Liver (tissue), 9 donors: ENCODE data around the gene ZNF470. TPM values are rescaled to one million over a fixed set of nuclear protein-coding genes. Genes with fewer than 3 reads are reported as not detected.

Experiments
- DNase-seq: peaks from one replicate; pipeline ENCODE4 v3.0.0-alpha.2; 2017; ENCODE audit warnings: low spot score
- H3K27ac ChIP-seq, 2 donors: one replicate each; pipeline ENCODE4 v1.7.0; 2013; ENCODE audit warnings: inconsistent platforms in 2 of 2, low read length in 2 of 2, control low read depth in 1 of 2, low read depth in 1 of 2, mild to moderate bottlenecking in 1 of 2
- H3K27me3 ChIP-seq, 4 donors: one replicate each; pipeline versions ENCODE4 v1.6.1 to v1.7.0; 2013; ENCODE audit warnings: low read length in 3 of 4, inconsistent platforms in 1 of 4, mild to moderate bottlenecking in 1 of 4, moderate library complexity in 1 of 4; ENCODE audit not compliant: control insufficient read depth in 4 of 4, insufficient read depth in 4 of 4
- H3K36me3 ChIP-seq, 4 donors: one replicate each; pipeline versions ENCODE4 v1.6.1 to v1.7.0; 2013; ENCODE audit warnings: low read length in 3 of 4, mild to moderate bottlenecking in 3 of 4, low read depth in 1 of 4, moderate library complexity in 1 of 4; ENCODE audit not compliant: control insufficient read depth in 4 of 4, insufficient read depth in 3 of 4
- H3K4me1 ChIP-seq, 4 donors: one replicate each; pipeline versions ENCODE4 v1.6.1 to v1.7.0; 2013; ENCODE audit warnings: low read length in 3 of 4, mild to moderate bottlenecking in 3 of 4, moderate library complexity in 1 of 4; ENCODE audit not compliant: control insufficient read depth in 4 of 4, insufficient read depth in 4 of 4
- H3K4me3 ChIP-seq, 3 donors: one replicate each; pipeline versions ENCODE4 v1.6.1 to v1.7.0; 2013; ENCODE audit warnings: low read length in 3 of 3, control low read depth in 1 of 3, low read depth in 1 of 3, mild to moderate bottlenecking in 1 of 3
- H3K9ac ChIP-seq, 2 donors: one replicate each; pipeline ENCODE4 v1.7.0; 2013; ENCODE audit warnings: low read length in 2 of 2, mild to moderate bottlenecking in 2 of 2, moderate library complexity in 2 of 2, control low read depth in 1 of 2, low read depth in 1 of 2
- H3K9me3 ChIP-seq, 4 donors: one replicate each; pipeline versions ENCODE4 v1.6.1 to v1.7.0; 2013; ENCODE audit warnings: low read length in 3 of 4; ENCODE audit not compliant: control insufficient read depth in 4 of 4
- ATF3 ChIP-seq: IDR thresholded peaks from 2 replicates; pipeline ENCODE4 v1.6.1; 2016; ENCODE audit warnings: antibody characterized with exemption
- CTCF ChIP-seq: fragments of 150-350 bp; IDR thresholded peaks from 2 replicates; pipeline ENCODE4 v1.5.1; 2017; ENCODE audit warnings: improper control_type of control experiment, low read depth, low read length; ENCODE audit not compliant: missing input control
- FOXA1 ChIP-seq: IDR thresholded peaks from 2 replicates; pipeline ENCODE4 v1.6.1; 2016; ENCODE audit warnings: antibody characterized with exemption
- FOXA2 ChIP-seq: IDR thresholded peaks from 2 replicates; pipeline ENCODE4 v1.6.1; 2016; ENCODE audit warnings: antibody characterized with exemption
- GABPA ChIP-seq, 2 donors: IDR thresholded peaks in 1 of 2; conservative IDR thresholded peaks in 1 of 2; 2 replicates each; pipeline ENCODE4 v1.6.1; 2016; ENCODE audit warnings: antibody characterized with exemption in 2 of 2, mild to moderate bottlenecking in 1 of 2, moderate library complexity in 1 of 2
- HNF4A ChIP-seq, 2 donors: conservative IDR thresholded peaks; 2 replicates each; pipeline ENCODE4 v1.6.1; 2016; ENCODE audit warnings: antibody characterized with exemption in 2 of 2, mild to moderate bottlenecking in 2 of 2
- HNF4G ChIP-seq: IDR thresholded peaks from 2 replicates; pipeline ENCODE4 v1.6.1; 2016; ENCODE audit warnings: antibody characterized with exemption
- JUND ChIP-seq, 2 donors: IDR thresholded peaks; 2 replicates each; pipeline ENCODE4 v1.6.1; 2016; ENCODE audit warnings: antibody characterized with exemption in 2 of 2
- MAX ChIP-seq: IDR thresholded peaks from 2 replicates; pipeline ENCODE4 v1.6.1; 2016; ENCODE audit warnings: antibody characterized with exemption
- NR2F2 ChIP-seq: IDR thresholded peaks from 2 replicates; pipeline ENCODE4 v1.6.1; 2016; ENCODE audit warnings: antibody characterized with exemption
- RAD21 ChIP-seq, 2 donors: IDR thresholded peaks; 2 replicates each; pipeline ENCODE4 v1.6.1; 2016; ENCODE audit warnings: antibody characterized with exemption in 2 of 2, mild to moderate bottlenecking in 2 of 2
- REST ChIP-seq: IDR thresholded peaks from 2 replicates; pipeline ENCODE4 v1.6.1; 2016; ENCODE audit warnings: antibody characterized with exemption, mild to moderate bottlenecking
- RXRA ChIP-seq, 2 donors: IDR thresholded peaks; 2 replicates each; pipeline ENCODE4 v1.6.1; 2017 to 2018; ENCODE audit warnings: antibody characterized with exemption in 2 of 2, mild to moderate bottlenecking in 1 of 2
- SP1 ChIP-seq: IDR thresholded peaks from 2 replicates; pipeline ENCODE4 v1.6.1; 2018; ENCODE audit warnings: antibody characterized with exemption, mild to moderate bottlenecking
- TAF1 ChIP-seq: conservative IDR thresholded peaks from 2 replicates; pipeline ENCODE4 v1.6.1; 2016; ENCODE audit warnings: antibody characterized with exemption, mild to moderate bottlenecking
- YY1 ChIP-seq: IDR thresholded peaks from 2 replicates; pipeline ENCODE4 v1.6.1; 2016; ENCODE audit warnings: antibody characterized with exemption, mild to moderate bottlenecking
- WGBS: extraction: QIAGEN DNeasy Blood & Tissue Kit; methylation state at CpG from one replicate; pipeline ENCODE4 v1.1.7; 2013; 5-methylcytosine and 5-hydroxymethylcytosine counted together
- polyA plus RNA-seq, 2 donors: library from polyadenylated mRNA; stranded (reverse) in 1 of 2; unstranded in 1 of 2; fragments of 200-250 nt in 1 of 2; fragments of >200 nt in 1 of 2; fragmentation: Nextera tagmentation in 1 of 2; extraction: Ambion mirVana in 1 of 2; gene quantifications; one replicate each; pipeline versions ENCODE4 v1.2.1 to v1.2.3, GENCODE V29; 2013 to 2015
- total RNA-seq, 2 donors: library from RNA; depleted of rRNA; stranded (reverse); fragments of >200 nt; gene quantifications; one replicate each; pipeline ENCODE4 v1.2.3, GENCODE V29; 2014
- TF ChIP-seq, protein P1 (sequence below): IDR thresholded peaks from 2 replicates; pipeline ENCODE4 v1.6.1; 2016; ENCODE audit warnings: antibody characterized with exemption
- donor health status: healthy.
- donor health status: healthy.
- donor health status: healthy.
- donor health status: healthy.
- donor health status: healthy.

ZNF470 gene
- total and polyA plus RNA-seq, 4 donors: 0.95 to 2.8 (median 1.5) TPM

GRCh38 chr19:56572589-56572988 is 5.3 kb downstream of the ZNF470 start:
- H3K4me1 ChIP-seq: peaks cover 3 to 8% (median 6%) of the 10 kb centered on the region in 4 donors
- H3K9ac ChIP-seq: no peak overlapping the region
- H3K27me3 ChIP-seq: no peaks in the 10 kb centered on the region
- H3K4me3 ChIP-seq: peak overlapping the region in 2 of 3 donors; percentile 11 to 58
- no peak overlapping the region for H3K27ac ChIP-seq
- H3K36me3 ChIP-seq: peaks cover 20 to 88% (median 79%) of the 10 kb centered on the region in 4 donors
- DNase-seq: no peak
- 48% methylated on average over 2 of the region's 2 CpGs for WGBS
- peaks cover 46 to 94% (median 71%) of the 10 kb centered on the region in 4 donors for H3K9me3 ChIP-seq
- TF ChIP-seq GABPA (IDR thresholded peaks at IDR 0.05 in 1 of 2, conservative IDR thresholded peaks at IDR 0.05 in 1 of 2) (no peak), FOXA1 (no peak), HNF4G (no peak), SP1 (no peak), HNF4A (conservative IDR thresholded peaks at IDR 0.05) (no peak), REST (no peak), NR2F2 (no peak), CTCF (no peak)

- TF ChIP-seq SP1 (no peak), RXRA (IDR thresholded peaks at IDR 0.05) (no peak), HNF4A (conservative IDR thresholded peaks at IDR 0.05) (no peak), REST (no peak), GABPA (IDR thresholded peaks at IDR 0.05 in 1 of 2, conservative IDR thresholded peaks at IDR 0.05 in 1 of 2) (no peak), TAF1 (no peak), NR2F2 (no peak), CTCF (no peak), FOXA1 (no peak), RAD21 (IDR thresholded peaks at IDR 0.05) (no peak), JUND (IDR thresholded peaks at IDR 0.05) (no peak), MAX (no peak), YY1 (no peak), ATF3 (no peak), FOXA2 (no peak)
- TF ChIP-seq, protein P1, sequence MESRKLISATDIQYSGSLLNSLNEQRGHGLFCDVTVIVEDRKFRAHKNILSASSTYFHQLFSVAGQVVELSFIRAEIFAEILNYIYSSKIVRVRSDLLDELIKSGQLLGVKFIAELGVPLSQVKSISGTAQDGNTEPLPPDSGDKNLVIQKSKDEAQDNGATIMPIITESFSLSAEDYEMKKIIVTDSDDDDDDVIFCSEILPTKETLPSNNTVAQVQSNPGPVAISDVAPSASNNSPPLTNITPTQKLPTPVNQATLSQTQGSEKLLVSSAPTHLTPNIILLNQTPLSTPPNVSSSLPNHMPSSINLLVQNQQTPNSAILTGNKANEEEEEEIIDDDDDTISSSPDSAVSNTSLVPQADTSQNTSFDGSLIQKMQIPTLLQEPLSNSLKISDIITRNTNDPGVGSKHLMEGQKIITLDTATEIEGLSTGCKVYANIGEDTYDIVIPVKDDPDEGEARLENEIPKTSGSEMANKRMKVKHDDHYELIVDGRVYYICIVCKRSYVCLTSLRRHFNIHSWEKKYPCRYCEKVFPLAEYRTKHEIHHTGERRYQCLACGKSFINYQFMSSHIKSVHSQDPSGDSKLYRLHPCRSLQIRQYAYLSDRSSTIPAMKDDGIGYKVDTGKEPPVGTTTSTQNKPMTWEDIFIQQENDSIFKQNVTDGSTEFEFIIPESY: no peak
- Histone ChIP-seq H3K9ac (no peak overlapping the region), H3K27ac (no peak overlapping the region), H3K9me3 (peaks cover 53 to 96% (median 80%) of the 10 kb centered on the region in 4 donors), H3K36me3 (peaks cover 20 to 81% (median 77%) of the 10 kb centered on the region in 4 donors), H3K27me3 (no peaks in the 10 kb centered on the region), H3K4me3 (peak overlapping the region in 2 of 3 donors; percentile 51 to 58), H3K4me1 (no peaks in the 10 kb centered on the region)
- no peak for DNase-seq
- WGBS: over 99% methylated on average over 3 of the region's 3 CpGs
Measured at GRCh38 chr19:56573914-56574313, 6.6 kb downstream of the ZNF470 start.
